Spleen (tissue), 7 donors: ENCODE measurements around the gene MACROD2.

Experiments
- CTCF ChIP-seq, 11 experiments: fragments of 200-600 bp in 7 of 11; fragments of 450-650 bp in 4 of 11; sonication (generic) in 4 of 11; IDR thresholded peaks in 8 of 11; conservative IDR thresholded peaks in 3 of 11; 1 replicate in 7 of 11; 2 replicates in 4 of 11; pipeline versions ENCODE4 v1.4.0 to v1.8.0; 2016 to 2021; ENCODE audit warnings: antibody characterized with exemption in 11 of 11, inconsistent platforms in 4 of 11, mild to moderate bottlenecking in 1 of 11
- POLR2A ChIP-seq, 3 donors: fragments of 450-650 bp; IDR thresholded peaks; one replicate each; pipeline ENCODE4 v1.5.1; 2017; ENCODE audit warnings: antibody characterized with exemption in 3 of 3, mild to moderate bottlenecking in 1 of 3
- POLR2AphosphoS5 ChIP-seq, 3 donors: sonication (generic); formaldehyde crosslinking; IDR thresholded peaks; one replicate each; pipeline ENCODE4 v1.5.1; 2017; ENCODE audit warnings: antibody characterized with exemption in 3 of 3
- donor health status: DM: no; HTN: no; CAD: no; lungs with moderate emphysema.
- donor health status: DM: no; HTN: no; CAD: no.
- donor health status: DM: no; HTN: no; CAD: no.

GRCh38 chr20:14064921-14065320, 69.6 kb downstream of the MACROD2 start:
- TF ChIP-seq CTCF (IDR thresholded peaks at IDR 0.05 in 8 of 11, conservative IDR thresholded peaks at IDR 0.05 in 3 of 11) (no peak), POLR2A (IDR thresholded peaks at IDR 0.05) (no peak), POLR2AphosphoS5 (IDR thresholded peaks at IDR 0.05) (no peak)
